ENCODE data around the gene RNF126.
"Not testable (repeated sequence)": the region's sequence is repeated elsewhere in the genome, so short reads cannot be mapped to it uniquely, and the experiment has no call there.

The RNF126 gene

DNA sequence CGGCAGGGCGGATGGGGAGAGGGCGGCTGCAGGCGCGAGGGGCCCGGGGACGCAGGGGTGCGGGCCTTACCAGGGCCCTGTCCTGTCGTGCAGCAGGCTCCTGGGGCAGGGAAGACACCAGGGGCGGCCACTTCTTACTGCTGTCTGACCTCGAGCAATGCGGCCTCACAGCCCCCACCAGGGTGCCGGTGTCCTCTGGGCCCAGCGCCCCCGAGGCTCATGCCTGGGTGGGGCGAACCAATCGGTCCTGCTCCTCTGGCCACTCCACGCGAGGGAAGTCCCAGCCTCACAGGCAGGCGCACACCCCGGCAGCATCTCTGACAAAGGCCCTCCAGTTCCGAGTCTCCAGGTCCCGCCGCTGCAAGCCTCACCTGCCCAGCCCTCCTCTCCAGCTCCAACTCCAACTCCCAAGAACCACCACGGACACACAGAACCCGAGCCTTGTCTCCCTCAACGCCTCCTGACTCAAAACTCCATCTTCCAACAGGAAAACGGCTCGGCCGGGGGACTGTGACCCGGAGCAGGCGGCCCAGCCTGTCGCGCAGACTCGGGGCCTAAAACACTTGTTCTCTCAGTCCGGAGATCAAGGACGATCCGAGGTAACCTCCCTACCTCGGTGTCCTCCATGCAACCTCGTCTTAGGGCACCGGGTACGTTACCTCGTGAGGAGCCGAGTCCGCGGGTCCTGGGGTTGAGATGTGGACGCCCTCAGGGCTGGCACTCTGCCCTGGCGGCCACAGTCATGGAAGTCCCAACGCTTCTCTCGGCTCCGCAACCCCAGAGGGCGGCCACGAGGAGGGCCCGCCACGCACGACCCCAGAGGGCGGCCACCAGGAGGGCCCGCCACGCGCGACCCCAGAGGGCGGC lies 16.9 kb downstream of the RNF126 start:
- no peak for DNase-seq

DNA sequence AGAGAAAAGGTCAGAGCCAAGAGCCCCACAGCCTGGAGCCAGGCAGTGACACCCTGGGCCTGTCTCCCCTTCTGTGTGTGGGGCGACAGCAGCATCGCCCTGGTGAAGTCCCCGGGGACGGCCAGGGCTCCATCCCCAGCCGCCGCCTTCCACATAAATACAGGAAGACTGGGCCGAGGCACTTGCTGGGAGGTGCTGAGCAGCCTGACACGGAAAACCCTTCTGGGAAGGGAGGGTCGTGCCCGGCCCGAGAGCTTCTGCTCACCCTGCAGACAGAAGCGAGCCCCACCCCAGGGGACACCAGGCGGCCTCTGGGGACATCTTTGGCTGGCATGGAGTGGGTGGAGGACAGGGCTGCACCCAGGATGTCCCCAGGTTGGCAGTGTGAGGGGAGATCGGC lies 18.2 kb downstream of the RNF126 start:
- no peak for DNase-seq

DNA sequence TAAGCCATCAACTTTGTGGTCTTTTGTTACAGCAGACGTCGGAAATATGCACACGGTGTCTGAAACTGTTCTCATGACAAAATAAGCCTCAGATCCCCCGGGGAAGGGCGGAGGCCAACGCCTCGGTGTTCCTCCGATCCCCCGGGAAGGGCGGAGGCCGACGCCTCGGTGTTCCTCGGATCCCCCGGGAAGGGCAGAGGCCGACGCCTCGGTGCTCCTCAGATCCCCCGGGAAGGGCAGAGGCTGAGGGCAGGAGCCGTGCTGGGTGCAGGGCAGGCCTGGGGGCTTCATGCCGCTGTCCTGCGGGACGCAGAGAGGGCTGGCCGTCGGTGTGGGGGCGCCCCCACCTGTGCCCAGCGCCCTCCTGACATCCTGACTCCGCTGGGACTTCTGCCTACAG lies 18.7 kb downstream of the RNF126 start:
- DNase-seq = no peak

DNA sequence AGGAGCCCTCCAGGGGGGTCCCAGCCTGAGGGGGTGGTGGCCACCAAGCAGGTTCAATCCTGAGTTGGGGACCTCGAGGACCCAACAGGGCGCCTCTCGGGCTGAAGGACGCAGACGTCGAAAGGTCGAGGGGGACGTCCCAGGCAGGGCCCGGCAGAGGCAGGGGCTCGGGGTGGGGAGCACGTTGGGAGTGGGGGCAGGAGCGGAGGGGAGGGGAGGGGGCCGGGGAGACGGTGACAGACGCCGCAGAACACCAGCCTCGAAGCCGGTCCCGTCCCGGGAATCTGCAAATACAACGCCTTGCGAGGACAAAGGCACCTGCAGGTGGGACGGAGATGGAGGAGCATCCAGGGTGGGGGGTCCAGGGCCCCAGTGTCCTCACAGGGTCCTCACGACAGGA lies 19.3 kb downstream of the RNF126 start:
- no peak for DNase-seq

DNA sequence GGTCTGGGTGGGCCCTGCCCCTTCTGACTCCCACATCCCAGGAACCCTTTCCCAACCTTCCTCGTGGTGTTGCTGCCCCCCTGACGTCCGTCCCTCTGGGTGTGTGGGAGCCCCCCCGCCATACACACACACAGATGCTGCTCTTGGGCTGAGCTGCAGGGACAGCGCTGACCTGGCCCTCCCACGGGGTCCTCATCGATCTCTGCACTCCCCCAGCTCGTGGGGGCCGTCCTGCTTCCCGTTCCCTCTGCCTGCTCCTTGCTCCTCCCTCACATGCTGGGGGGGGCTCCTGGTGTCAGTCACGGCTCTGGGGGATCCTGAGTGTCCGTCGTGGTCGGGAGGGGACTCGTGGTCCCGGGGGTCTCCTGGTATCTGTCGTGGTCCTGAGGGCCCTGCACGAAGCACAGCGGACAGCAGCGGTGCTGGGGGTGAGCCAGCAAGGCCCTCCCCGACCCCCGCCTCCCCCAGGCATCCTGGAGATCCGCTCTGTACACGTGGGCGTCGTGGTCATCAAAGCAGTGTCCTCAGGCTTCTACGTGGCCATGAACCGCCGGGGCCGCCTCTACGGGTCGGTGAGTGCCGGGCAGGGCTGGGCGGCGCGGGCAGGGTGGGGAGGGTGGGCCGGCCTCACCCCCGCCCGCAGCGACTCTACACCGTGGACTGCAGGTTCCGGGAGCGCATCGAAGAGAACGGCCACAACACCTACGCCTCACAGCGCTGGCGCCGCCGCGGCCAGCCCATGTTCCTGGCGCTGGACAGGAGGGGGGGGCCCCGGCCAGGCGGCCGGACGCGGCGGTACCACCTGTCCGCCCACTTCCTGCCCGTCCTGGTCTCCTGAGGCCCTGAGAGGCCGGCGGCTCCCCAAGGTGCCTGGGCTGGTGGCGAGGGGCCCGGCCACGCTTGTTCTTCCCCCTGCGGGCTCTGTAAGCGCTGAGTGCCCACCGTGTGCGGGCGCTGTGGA lies 20.0 kb downstream of the RNF126 start:
- DNase-seq = no peak

DNA sequence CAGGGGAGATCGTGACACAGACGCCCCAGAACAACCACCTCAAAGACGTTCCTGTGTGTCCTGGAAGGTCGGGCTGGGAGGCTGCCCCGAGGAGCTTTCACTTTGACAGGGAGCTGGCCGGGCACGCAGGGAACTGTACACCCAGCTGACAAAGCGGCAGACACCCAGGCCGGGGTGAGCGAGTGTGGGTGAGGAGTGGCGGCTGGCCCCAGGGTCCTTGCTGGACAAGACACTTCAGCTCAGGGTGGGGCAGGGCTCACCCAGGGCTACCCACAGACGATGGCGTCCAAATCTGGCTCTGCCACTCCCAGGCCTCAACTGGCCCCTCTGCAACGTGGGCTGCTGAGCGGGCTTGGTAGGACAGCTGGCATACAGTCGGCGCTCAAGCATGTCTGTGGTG lies 21.3 kb downstream of the RNF126 start:
- no peak for DNase-seq

DNA sequence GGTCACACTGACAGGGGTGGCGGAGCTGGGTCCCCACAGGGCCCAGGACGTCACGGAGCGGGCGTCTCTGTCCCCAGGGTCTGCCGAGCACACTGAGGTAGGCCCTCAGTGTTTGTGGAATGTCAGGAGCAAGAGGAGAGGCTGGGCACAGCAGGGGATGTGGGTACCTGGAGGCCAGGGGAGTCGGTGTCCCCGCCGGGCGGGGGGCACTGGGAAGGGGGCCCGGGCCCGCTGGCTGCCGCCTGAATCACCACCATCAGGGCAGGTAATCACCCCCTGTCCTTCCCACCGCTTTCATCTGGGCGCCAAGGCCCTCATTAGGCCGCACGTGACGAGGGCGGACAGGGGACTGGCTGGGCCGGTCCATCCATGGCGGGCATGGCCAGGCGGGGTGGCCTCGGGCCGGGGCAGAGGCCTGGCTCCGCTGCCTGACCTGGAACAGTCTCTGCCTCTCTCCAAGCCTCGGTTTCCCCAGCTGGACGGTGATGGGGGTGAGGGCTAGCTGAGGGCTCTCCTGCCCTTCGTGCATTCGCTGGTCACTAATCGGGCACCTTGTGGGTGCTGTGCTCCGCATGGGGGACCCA lies 22.3 kb downstream of the RNF126 start:
- no peak for DNase-seq

DNA sequence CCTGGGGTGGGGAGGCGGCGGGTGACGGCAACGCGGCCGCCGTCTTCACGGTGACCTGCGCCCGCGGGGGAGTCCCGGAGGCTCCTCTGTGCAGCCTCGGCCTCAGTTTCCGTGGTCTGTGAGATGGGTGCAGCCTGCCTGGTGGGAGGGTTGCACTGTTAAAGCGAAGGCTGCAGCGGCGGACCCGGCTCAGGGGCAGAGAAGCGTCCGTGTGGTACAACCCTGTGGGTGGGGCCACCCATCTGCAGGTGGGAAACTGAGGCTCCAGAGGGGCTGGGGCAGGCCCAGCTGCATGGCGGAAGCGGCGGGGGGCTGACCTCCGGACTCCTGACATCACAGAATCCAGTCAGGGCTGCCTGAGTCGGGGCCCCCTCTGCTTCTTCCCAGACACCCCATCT lies 22.9 kb downstream of the RNF126 start:
- no peak for DNase-seq

DNA sequence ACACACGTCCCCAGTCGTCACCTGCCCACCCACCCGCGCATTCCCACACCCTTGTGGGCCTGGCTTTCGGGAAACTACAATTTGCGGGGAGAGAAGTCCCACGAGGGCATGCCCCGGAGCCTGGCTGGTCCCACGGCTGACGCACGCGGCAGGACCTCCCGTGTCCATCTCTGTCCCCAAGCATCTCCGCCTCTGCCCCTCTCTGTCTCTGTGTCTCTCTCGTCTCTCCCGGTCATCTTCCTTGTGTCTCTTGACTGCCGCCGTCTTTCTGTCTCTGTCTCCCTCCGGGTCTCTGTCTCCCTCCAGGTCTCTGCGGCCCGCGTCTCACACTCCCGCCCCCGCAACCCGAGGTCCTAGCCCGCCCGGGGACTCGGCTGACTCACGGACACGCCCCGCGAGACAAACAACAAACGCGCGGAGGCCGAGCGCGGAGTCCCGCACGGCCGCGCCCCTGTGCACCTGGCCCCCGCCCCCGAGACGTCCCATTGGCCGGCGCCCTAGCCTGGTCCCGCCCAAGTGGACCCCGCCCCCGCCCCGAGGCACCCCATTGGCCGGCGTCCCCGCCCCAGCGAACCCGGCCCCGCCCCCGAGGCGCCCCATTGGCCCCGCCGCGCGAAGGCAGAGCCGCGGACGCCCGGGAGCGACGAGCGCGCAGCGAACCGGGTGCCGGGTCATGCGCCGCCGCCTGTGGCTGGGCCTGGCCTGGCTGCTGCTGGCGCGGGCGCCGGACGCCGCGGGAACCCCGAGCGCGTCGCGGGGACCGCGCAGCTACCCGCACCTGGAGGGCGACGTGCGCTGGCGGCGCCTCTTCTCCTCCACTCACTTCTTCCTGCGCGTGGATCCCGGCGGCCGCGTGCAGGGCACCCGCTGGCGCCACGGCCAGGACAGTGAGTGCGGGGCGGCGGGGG lies 23.5 kb downstream of the RNF126 start, which contains the start of gene FGF22:
Gene FGF22, plus strand, starts transcription at position 627 of the 908 bp plus-strand sequence. Its CDS starts 47 bp downstream, at position 674.
- DNase-seq = peak; percentile 93 to 99 (median 97)

DNA sequence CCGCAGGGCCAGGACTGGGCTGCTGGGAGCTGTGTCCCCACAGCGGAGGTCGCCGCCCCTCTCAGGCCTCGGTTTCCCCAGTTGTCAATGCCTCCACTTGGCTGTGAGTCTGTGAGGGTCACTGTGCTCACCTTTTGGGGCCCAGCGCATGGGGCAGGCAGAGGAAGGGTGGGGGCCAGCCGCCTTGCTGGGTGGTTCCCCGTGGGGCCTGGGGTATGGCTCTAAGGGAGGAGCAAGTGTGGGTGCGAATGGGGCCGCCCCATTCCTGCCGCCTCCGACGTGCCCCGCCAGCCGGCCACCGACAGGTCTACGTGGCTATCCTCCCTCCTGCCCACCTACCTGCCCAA lies 24.1 kb downstream of the RNF126 start:
- DNase-seq = no peak

DNA sequence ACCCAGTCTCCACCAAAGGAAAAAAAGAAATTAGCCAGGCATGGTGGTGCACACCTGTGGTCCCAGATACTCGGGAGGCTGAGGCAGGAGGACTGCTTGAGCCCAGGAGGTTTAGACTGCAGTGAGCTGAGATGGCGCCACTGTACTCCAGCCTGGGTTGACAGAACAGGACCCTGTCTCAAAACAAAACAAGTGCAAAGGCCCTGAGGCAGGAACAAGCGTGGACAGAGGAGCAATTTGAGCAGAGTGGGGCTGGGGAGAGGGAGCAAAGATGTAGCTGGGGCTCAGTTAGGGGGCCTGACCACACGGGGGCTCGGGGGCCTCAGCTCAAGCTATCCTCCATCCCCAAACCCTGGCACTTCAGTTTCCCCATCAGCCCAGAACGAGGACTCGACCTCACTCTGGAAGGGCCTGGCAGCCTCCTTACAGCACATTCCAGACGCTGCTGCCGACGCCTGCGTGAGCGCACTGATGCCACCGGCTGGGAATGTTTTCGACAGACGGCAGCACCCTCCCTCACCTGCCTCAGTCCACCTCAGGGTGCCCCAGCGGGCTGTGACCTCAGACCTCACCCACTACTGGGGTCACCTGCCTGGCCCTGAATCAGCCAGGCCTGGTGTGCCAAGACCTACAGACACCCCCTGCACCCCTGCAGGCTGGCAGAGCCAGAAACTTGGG lies 27.9 kb downstream of the RNF126 start:
- no peak for DNase-seq

DNA sequence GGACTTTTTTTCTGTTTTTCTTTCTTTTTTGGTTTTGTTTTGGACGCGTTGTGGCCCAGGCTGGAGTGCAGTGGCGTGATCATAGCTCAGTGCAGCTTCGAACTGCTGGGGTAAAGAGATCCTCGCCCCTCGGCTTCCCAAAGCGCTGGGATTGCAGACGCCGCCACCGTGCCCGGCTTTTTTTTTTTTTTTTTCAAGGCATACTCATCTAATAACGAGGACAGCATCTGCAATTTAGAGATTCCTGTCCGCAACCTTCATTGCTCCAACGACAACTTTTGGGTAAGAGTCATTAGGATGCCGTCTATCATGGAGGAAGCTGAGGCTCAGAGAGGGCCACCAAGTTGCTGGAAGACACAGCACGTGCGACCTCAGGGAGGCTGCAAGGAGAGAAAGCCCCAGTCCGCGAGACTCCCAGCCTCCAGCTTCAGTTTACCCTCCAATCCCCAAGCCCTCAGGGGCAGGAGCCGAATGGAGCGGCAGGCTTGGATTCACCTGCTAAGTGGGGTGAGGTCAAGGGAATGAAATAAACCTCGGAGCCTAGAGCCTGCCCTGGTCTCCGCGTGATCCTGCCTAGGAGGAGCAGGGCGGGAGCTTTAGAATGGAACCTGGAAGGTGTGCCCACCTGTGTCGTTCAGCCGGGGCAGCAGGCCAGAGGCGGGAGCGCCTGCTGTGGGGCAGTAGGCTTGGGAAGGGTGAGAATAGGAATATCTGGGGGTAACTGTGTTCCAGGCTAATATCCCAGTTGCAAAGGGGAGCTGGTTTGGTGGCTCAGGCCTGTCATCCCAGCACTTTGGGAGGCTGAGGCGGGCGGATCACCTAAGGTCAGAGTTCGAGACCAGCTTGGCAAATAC lies 29.0 kb downstream of the RNF126 start:
- DNase-seq = no peak

DNA sequence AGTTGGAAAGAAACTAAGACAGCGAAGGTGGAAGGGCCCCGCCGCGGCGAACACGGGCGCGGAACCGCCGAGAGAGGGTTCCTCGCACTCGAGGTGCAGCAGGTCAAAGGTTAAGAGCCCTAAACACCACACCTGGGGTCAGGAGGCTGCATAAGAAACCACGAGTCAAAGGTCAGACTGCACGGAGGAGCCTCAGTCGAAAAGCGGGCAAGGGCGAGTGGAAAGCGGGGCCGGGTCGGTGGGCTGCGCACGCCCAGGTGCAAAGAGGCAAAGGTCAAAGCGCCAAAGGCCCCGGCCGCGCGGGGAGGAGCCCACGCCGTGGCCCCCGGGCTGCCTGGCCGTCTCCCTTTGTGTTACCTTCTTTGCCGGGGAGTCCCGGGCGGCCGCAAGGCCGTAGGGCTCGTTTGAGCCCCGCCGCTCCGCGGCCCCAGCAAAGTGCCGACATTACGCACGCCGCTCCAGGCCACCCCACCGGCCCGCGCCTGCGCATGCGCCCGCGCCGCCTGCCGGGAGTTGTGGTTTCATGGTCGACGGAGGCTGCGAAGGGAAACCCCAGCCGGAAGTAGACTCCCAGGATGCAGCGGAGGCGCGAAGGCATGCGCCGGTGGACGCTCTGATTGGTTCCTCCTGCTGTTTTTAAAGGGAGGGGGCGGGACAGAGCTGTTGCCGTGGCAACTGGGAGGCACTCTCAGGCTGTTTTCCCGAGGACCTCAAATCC lies 29.8 kb downstream of the RNF126 start, which contains the start of gene POLRMT:
Gene POLRMT, minus strand, starts transcription at position 470 of the 718 bp plus-strand sequence. Its CDS starts 25 bp downstream, at position 445.
- peak; percentile 90 to 96 (median 94) for DNase-seq

DNA sequence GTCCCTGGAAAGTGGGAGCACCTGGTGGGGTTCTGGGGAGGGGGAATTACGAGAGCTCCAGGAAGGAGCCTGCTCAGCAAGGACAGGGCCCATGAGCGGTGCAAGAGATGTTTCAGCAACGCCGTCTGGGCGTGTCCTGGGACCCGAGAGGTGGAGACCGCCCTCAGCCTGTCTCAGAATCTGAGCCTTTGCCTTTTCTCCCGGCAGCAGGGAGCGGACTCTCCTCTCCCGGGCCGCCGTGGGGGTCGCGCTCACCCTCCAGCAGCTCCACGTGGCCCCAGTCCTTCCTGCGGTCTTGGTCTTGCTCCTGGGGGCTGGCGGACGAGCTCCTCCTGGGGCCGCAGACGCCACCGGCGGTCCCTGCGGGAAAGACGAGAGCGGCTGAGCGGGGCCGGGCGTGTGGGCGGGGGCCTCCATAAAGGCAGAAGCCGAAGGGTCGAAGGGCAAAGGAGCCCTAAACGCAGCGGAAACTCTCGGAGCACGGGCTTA lies 30.4 kb downstream of the RNF126 start:
- DNase-seq = no peak

DNA sequence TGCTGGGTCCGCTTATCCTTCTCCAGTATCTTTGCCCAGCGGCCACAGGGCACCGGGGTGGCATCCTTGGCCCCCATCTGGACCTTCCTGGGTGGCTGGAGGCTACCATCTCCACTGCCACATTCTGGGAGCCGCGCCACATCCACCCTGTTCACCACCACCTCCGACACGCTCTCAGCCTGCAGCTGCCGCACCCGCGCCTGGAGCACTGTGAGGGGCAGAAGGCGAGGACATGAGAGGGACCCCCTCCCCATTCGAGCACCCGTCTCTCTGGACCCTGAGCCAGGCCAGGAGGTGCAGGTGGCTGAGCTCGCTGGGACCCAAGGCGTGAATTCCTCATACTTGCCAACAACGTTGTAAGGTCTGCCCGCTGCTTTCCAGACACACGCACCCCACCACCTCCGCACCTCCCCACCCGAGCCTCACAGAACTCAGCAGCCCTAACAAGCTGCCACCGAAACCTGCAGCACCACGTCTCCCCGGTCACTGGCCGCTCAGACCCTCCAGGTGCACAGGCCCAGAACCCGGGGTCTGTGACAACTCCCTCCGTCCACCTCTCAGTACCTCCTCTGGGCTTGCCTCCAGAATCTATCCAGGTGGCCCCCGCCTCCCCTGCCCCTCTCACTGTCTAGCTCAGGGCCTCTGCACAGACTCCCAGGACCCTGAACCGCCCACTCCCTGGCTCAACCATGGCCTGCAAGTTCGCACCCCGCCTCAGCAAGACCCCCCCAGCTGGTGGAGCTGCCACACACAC lies 32.9 kb downstream of the RNF126 start:
- DNase-seq = no peak

DNA sequence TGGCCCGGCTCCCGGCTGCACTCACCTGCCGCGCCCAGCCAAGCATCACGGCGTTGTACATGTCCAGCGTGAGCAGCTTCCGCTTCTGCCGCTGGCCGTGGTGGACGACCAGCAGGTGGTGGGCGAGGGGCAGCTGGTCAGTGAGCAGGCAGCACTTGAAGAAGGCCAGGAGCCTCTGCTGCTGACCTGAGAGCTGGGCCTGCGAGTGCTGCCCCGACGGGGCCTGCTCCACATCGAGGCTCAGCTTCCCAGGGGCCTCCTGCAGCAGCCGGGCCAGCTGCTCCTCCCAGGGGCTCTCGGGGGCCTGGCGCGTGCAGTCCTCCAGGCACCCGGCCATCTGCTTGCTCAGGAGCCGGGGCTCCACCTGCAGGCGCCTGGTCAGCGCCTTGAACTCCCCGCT lies 33.5 kb downstream of the RNF126 start:
- DNase-seq = not testable (repeated sequence)

DNA sequence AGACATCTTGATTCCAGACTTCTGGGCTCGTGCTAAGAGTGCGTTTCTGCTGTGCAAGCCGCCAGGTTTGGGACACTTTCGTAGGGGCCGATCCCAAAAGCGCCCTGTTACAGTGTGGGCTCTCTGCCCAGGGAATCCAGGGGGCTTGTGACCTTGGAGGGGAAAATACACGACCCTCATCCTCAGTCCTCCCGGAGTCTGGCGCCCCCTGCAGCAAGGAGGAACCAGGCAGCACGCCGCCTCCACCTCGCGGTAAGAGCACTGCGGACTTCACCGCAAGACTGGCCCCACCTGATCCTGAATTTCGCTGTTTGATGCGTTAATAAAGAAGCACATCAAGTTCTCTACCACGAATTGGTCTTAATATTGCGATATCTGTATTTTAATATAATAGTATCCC lies 34.8 kb downstream of the RNF126 start:
- DNase-seq = no peak

DNA sequence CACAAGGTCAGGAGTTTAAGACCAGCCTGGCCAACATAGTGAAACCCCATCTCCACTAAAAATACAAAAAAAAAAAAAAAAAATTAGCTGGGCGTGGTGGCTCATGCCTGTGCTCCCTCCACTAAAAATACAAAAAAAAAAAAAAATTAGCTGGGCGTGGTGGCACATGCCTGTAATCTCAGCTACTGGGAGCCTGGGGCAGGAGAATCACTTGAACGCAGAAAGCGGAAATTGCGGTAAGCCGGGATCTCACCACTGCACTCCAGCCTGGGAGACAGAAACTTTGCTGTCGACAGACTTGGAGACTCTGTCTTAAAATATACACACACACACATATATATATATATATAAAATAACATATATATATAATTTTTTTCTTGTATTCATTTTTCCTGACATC lies 36.4 kb downstream of the RNF126 start:
- not testable (repeated sequence) for DNase-seq

DNA sequence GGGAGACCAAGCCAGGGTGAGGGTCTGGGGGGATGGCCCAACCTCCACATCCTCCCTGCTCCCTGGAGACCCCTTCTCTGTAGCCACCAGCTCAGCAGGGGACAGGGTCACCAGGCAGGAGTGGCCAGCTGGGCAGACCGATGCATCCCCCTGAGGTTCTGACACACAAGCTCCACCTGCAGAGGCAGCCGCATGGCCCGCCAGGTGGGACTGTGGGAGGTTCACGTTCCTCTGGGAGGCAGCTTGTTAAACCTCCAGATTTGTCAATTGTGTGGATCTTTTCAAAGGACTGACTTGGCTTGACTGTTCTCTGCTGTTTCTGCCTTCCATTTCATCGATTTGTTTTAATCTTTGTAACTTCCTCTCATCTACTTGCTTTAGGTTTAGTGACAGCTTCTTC lies 37.8 kb downstream of the RNF126 start:
- DNase-seq = no peak

All from activated CD4-positive, CD25-positive, alpha-beta regulatory T cell (primary cell).